Naive thymus-derived CD4-positive, alpha-beta T cell (primary cell): ENCODE measurements around the gene COQ9. TPM values are rescaled to one million over a fixed set of nuclear protein-coding genes. Genes with fewer than 3 reads are reported as not detected.

Experiments used
- ATAC-seq: fragments of 150-1000 bp; cut with Tn5 transposase; 2 replicates; pipeline ENCODE4 v1.10.0; 2021; ENCODE audit warnings: mild to moderate bottlenecking, moderate library complexity
- CTCF ChIA-PET: fragments of 350-600 bp; sonication (Branson Sonifier 250); formaldehyde crosslinking; loops from one replicate; lab custom pipeline; 2021; ENCODE audit warnings: antibody characterized with exemption; lab: Charles Lee
- POLR2A ChIA-PET: fragments of 350-600 bp; sonication (Branson Sonifier 250); formaldehyde crosslinking; loops from one replicate; lab custom pipeline; 2021; ENCODE audit warnings: antibody characterized with exemption, inconsistent platforms; lab: Charles Lee
- DNase-seq, 9 donors: peaks; one replicate each; pipeline versions ENCODE4 v3.0.0 to v3.0.0-alpha.2; 2020 to 2022; ENCODE audit warnings: mixed read lengths in 1 of 9
- H3K27ac ChIP-seq: one replicate; pipeline ENCODE4 v1.7.0; 2013; ENCODE audit warnings: mild to moderate bottlenecking, low read depth, low read length, moderate library complexity
- H3K27me3 ChIP-seq, 2 donors: one replicate each; pipeline ENCODE4 v1.7.0; 2013; ENCODE audit warnings: low read length in 2 of 2, mild to moderate bottlenecking in 2 of 2, moderate library complexity in 2 of 2; ENCODE audit not compliant: control insufficient read depth in 2 of 2, insufficient read depth in 2 of 2
- H3K36me3 ChIP-seq, 3 experiments: 1 replicate in 2 of 3; 2 replicates in 1 of 3; pipeline ENCODE4 v1.7.0; 2013; ENCODE audit warnings: low read length in 3 of 3, mild to moderate bottlenecking in 3 of 3, moderate library complexity in 1 of 3; ENCODE audit not compliant: insufficient read depth in 3 of 3, control insufficient read depth in 2 of 3
- H3K4me1 ChIP-seq, 2 donors: one replicate each; pipeline ENCODE4 v1.7.0; 2013; ENCODE audit warnings: low read length in 2 of 2, mild to moderate bottlenecking in 2 of 2, moderate library complexity in 1 of 2; ENCODE audit not compliant: control insufficient read depth in 2 of 2, insufficient read depth in 2 of 2
- H3K4me3 ChIP-seq: 2 replicates; pipeline ENCODE4 v1.7.0; 2013; ENCODE audit warnings: mild to moderate bottlenecking, low read length
- H3K9me3 ChIP-seq, 3 experiments: 1 replicate in 2 of 3; 2 replicates in 1 of 3; pipeline ENCODE4 v1.7.0; 2013; ENCODE audit warnings: low read length in 3 of 3; ENCODE audit not compliant: control insufficient read depth in 2 of 3
- H3K27ac Mint-ChIP-seq, 9 donors: one replicate each; pipeline ENCODE4 v1.8.0; 2020 to 2022; ENCODE audit warnings: mixed read lengths in 9 of 9, mild to moderate bottlenecking in 8 of 9, moderate library complexity in 5 of 9, inconsistent platforms in 2 of 9
- H3K27me3 Mint-ChIP-seq, 5 donors: one replicate each; pipeline ENCODE4 v1.8.0; 2021 to 2022; ENCODE audit warnings: mixed read lengths in 5 of 5, mild to moderate bottlenecking in 1 of 5
- H3K36me3 Mint-ChIP-seq, 5 donors: one replicate each; pipeline ENCODE4 v1.8.0; 2020 to 2022; ENCODE audit warnings: mixed read lengths in 5 of 5, mild to moderate bottlenecking in 3 of 5, inconsistent platforms in 1 of 5
- H3K4me1 Mint-ChIP-seq, 7 donors: one replicate each; pipeline ENCODE4 v1.8.0; 2020 to 2022; ENCODE audit warnings: mixed read lengths in 7 of 7, mild to moderate bottlenecking in 3 of 7, inconsistent platforms in 1 of 7
- H3K4me3 Mint-ChIP-seq, 10 donors: one replicate each; pipeline ENCODE4 v1.8.0; 2020 to 2022; ENCODE audit warnings: mild to moderate bottlenecking in 10 of 10, mixed read lengths in 10 of 10, moderate library complexity in 6 of 10, inconsistent platforms in 2 of 10
- H3K9me3 Mint-ChIP-seq, 11 donors: one replicate each; pipeline ENCODE4 v1.8.0; 2020 to 2022; ENCODE audit warnings: mixed read lengths in 11 of 11, mild to moderate bottlenecking in 4 of 11, inconsistent platforms in 1 of 11, moderate library complexity in 1 of 11
- intact Hi-C, 2 donors: fragments of 100-400 bp; cut with micrococcal nuclease; formaldehyde crosslinking; loops; one replicate each; pipeline ENCODE4 v1.15.1; 2023
- polyA plus RNA-seq, 2 donors: library from polyadenylated mRNA; unstranded; fragments of 300-500 nt; fragmentation: Illumina TruSeq; gene quantifications; one replicate each; pipeline ENCODE4 v1.2.3, GENCODE V29; 2021
- total RNA-seq, 6 experiments: library from RNA in 5 of 6; stranded (reverse) in 5 of 6; gene quantifications; 1 replicate in 5 of 6; 2 replicates in 1 of 6; pipeline ENCODE4 v1.2.3 and lab custom pipeline; 2021 to 2026

The COQ9 gene
- total and polyA plus RNA-seq, 7 experiments from 2014 or later = 16.4 to 51.7 (median 36.6) TPM

DNA sequence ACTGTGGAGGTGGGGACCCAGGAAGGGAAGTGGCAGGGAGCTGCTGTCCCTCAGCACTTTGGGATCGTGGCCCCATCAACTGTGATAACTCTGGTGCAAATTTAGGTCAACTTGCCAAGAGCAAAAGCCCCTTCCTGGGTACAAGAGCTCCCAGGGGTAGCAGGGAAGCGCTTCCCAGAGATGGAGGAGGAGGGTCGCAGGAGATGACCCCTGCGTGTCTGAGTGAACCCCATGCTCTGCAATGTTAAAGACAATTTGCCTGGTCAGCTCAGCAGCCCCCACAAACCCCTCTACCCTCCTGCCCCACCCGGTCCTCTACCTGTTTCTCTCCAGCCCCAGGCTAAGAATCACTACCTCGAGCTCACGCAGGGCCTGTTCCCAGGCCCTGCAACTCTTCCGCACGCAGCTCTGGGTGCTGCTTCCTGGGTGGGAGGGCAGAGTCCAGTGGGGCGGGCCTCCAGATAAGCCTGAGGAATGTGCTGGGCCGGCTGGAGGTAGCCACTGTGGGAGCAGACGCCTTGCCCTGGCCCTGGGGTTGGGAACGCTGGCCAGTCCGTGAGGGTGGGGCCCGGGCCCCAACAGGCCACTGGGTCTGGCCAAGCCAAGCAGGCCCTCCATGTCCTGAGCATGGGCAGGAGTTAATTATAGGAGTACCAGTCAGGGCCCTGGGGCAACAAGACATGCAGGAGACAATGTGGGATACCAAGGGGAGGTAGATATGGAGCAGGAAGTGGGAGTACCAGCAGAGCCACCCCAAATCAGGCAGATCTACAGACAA, 32.9 kb downstream of the COQ9 start:
- no peak for ATAC-seq
- no peak overlapping the region for H3K4me3 ChIP-seq
- Mint-ChIP-seq H3K9me3 (no peaks in the 10 kb centered on the region), H3K4me1 (peaks cover 13 to 29% (median 20%) of the 10 kb centered on the region in 7 donors), H3K27ac (no peak overlapping the region), H3K36me3 (no peaks in the 10 kb centered on the region), H3K27me3 (peaks cover 0 to 6% (median 0%) of the 10 kb centered on the region in 5 donors), H3K4me3 (peak overlapping the region in 1 of 10 donors; percentile 30)
- no peak for DNase-seq
- H3K27me3 ChIP-seq = no peaks in the 10 kb centered on the region
- intact Hi-C loops = no loop called here
- peaks cover 7 to 13% of the 10 kb centered on the region in 2 donors for H3K4me1 ChIP-seq
- H3K9me3 ChIP-seq = no peaks in the 10 kb centered on the region
- POLR2A ChIA-PET = interaction anchor here (2.0 kb wide), 1 partner anchor 18 kb away, joined by 8 read pairs; the partner anchor contains the start of gene POLR2C
- H3K27ac ChIP-seq = no peak overlapping the region
- CTCF ChIA-PET = interaction anchor here (0.6 kb wide), 1 partner anchor 414 kb away, joined by 3 read pairs; no protein-coding TSS in a partner anchor
- H3K36me3 ChIP-seq = no peaks in the 10 kb centered on the region

GRCh38 chr16:57480754-57481230, 33.5 kb downstream of the COQ9 start:
- CTCF ChIA-PET = no interaction called here
- H3K27ac Mint-ChIP-seq = no peak overlapping the region

GRCh38 chr16:57481421-57481820, 34.1 kb downstream of the COQ9 start:
- H3K27me3 Mint-ChIP-seq = peaks cover 0 to 12% (median 0%) of the 10 kb centered on the region in 5 donors
- H3K27ac Mint-ChIP-seq = peak overlapping the region in 1 of 9 donors; percentile 65
- no peaks in the 10 kb centered on the region for H3K9me3 Mint-ChIP-seq
- no peak for DNase-seq
- H3K27ac ChIP-seq = no peak overlapping the region
- no peak overlapping the region for H3K4me3 ChIP-seq
- ChIA-PET CTCF (no interaction called here), POLR2A (no interaction called here)
- H3K9me3 ChIP-seq = no peaks in the 10 kb centered on the region
- no peaks in the 10 kb centered on the region for H3K27me3 ChIP-seq
- no peaks in the 10 kb centered on the region for H3K36me3 Mint-ChIP-seq
- H3K4me1 Mint-ChIP-seq = peaks cover 9 to 30% (median 22%) of the 10 kb centered on the region in 7 donors
- no peaks in the 10 kb centered on the region for H3K36me3 ChIP-seq
- ATAC-seq = no peak
- no peak overlapping the region for H3K4me3 Mint-ChIP-seq
- intact Hi-C loops = no loop called here
- H3K4me1 ChIP-seq = peaks cover 5 to 15% of the 10 kb centered on the region in 2 donors

More at GRCh38 chr16:57480754-57481230, 33.5 kb downstream of the COQ9 start:
- Histone ChIP-seq H3K36me3 (no peaks in the 10 kb centered on the region), H3K27ac (no peak overlapping the region), H3K9me3 (no peaks in the 10 kb centered on the region), H3K4me1 (peaks cover 11 to 19% of the 10 kb centered on the region in 2 donors), H3K27me3 (no peaks in the 10 kb centered on the region), H3K4me3 (no peak overlapping the region)
- peaks cover 0 to 11% (median 0%) of the 10 kb centered on the region in 5 donors for H3K27me3 Mint-ChIP-seq
- H3K36me3 Mint-ChIP-seq = no peaks in the 10 kb centered on the region
- intact Hi-C loops = no loop called here
- DNase-seq (no peak), ATAC-seq (no peak)
- POLR2A ChIA-PET = interaction anchor here (2.0 kb wide), 1 partner anchor 18 kb away, joined by 8 read pairs; the partner anchor contains the start of gene POLR2C
- H3K4me1 Mint-ChIP-seq = peaks cover 12 to 35% (median 25%) of the 10 kb centered on the region in 7 donors
- H3K9me3 Mint-ChIP-seq = no peaks in the 10 kb centered on the region
- no peak overlapping the region for H3K4me3 Mint-ChIP-seq

- Histone ChIP-seq H3K4me1 (peaks cover 9 to 17% of the 10 kb centered on the region in 2 donors), H3K9me3 (no peaks in the 10 kb centered on the region), H3K27me3 (no peaks in the 10 kb centered on the region), H3K27ac (no peak overlapping the region), H3K36me3 (no peaks in the 10 kb centered on the region), H3K4me3 (no peak overlapping the region)
- no peaks in the 10 kb centered on the region for H3K36me3 Mint-ChIP-seq
- peaks cover 0 to 12% (median 0%) of the 10 kb centered on the region in 5 donors for H3K27me3 Mint-ChIP-seq
- H3K27ac Mint-ChIP-seq = peak overlapping the region in 1 of 9 donors; percentile 33
- peaks cover 11 to 31% (median 24%) of the 10 kb centered on the region in 7 donors for H3K4me1 Mint-ChIP-seq
- POLR2A ChIA-PET = no interaction called here
- H3K9me3 Mint-ChIP-seq = no peaks in the 10 kb centered on the region
- ATAC-seq (no peak), DNase-seq (no peak)
- intact Hi-C loops = no loop called here
- H3K4me3 Mint-ChIP-seq = no peak overlapping the region
- CTCF ChIA-PET = no interaction called here
Observed at GRCh38 chr16:57482845-57483545, 35.7 kb downstream of the COQ9 start.

- POLR2A ChIA-PET = no interaction called here
- H3K27ac Mint-ChIP-seq = no peak overlapping the region
Observed at GRCh38 chr16:57483725-57484514, 36.6 kb downstream of the COQ9 start.

DNA sequence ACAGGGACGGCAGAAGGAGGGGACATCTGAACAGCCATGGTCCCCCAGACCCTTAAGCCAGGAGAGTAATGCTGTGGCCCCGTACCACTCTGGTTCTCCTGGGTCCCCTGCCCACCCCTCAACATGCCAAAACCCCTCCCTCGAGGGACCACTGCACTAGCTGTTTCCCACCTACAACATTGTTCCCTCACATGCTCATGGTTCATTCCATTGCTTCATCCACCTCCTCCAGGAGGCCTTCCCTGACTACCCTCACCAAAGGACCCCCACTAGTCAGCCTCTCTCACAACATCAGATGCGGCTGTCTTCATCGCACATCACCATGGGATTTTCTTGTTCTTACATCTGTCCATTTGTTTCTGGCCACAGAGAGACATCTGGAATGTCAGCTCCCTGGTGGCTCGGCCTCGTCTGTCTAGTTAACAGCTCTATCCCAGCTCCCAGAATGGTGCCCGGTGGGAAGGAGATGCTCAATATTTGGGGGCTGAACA, 37.3 kb downstream of the COQ9 start:
- peak overlapping the region in 1 of 9 donors; percentile 56 for H3K27ac Mint-ChIP-seq
- POLR2A ChIA-PET = no interaction called here
- H3K9me3 Mint-ChIP-seq = no peaks in the 10 kb centered on the region
- peak overlapping the region in 7 of 10 donors; percentile 10 to 97 (median 89) for H3K4me3 Mint-ChIP-seq
- peaks cover 0 to 15% (median 0%) of the 10 kb centered on the region in 5 donors for H3K27me3 Mint-ChIP-seq
- no peak for DNase-seq
- Histone ChIP-seq H3K27ac (no peak overlapping the region), H3K27me3 (no peaks in the 10 kb centered on the region), H3K9me3 (no peaks in the 10 kb centered on the region), H3K4me1 (peaks cover 9 to 17% of the 10 kb centered on the region in 2 donors), H3K36me3 (no peaks in the 10 kb centered on the region), H3K4me3 (no peak overlapping the region)
- H3K4me1 Mint-ChIP-seq = peaks cover 11 to 31% (median 21%) of the 10 kb centered on the region in 7 donors
- CTCF ChIA-PET = interaction anchor here (0.8 to 2.7 kb wide), 2 partner anchors 10 to 36 kb away, joined by 3 to 7 read pairs; no protein-coding TSS in a partner anchor
- no peaks in the 10 kb centered on the region for H3K36me3 Mint-ChIP-seq
- ATAC-seq = no peak
- intact Hi-C loops = no loop called here

More at GRCh38 chr16:57483725-57484514, 36.6 kb downstream of the COQ9 start:
- intact Hi-C loops = no loop called here
- H3K27me3 Mint-ChIP-seq = peaks cover 0 to 16% (median 0%) of the 10 kb centered on the region in 5 donors
- H3K4me1 ChIP-seq = peaks cover 9 to 17% of the 10 kb centered on the region in 2 donors
- no peaks in the 10 kb centered on the region for H3K36me3 ChIP-seq
- no peaks in the 10 kb centered on the region for H3K27me3 ChIP-seq
- no peak overlapping the region for H3K27ac ChIP-seq
- CTCF ChIA-PET = interaction anchor here (0.8 to 2.7 kb wide), 2 partner anchors 9 to 36 kb away, joined by 3 to 7 read pairs; no protein-coding TSS in a partner anchor
- ATAC-seq = no peak
- H3K4me3 Mint-ChIP-seq = peak overlapping the region in 2 of 10 donors; percentile 14 to 61
- DNase-seq = no peak
- H3K4me3 ChIP-seq = no peak overlapping the region
- no peaks in the 10 kb centered on the region for H3K36me3 Mint-ChIP-seq
- peaks cover 11 to 34% (median 24%) of the 10 kb centered on the region in 7 donors for H3K4me1 Mint-ChIP-seq
- no peaks in the 10 kb centered on the region for H3K9me3 ChIP-seq
- no peaks in the 10 kb centered on the region for H3K9me3 Mint-ChIP-seq
